Liver (tissue), 3 donors: ENCODE measurements around the gene JAKMIP2.
A peak's percentile ranks its signal among the peaks of the same experiment; 100 is the strongest.

Source experiments
- CTCF ChIP-seq: fragments of 150-350 bp; IDR thresholded peaks from 2 replicates; pipeline ENCODE4 v1.5.1; 2017; ENCODE audit warnings: improper control_type of control experiment, low read depth, low read length; ENCODE audit not compliant: missing input control
- EGR1 ChIP-seq, 2 donors: IDR thresholded peaks; 2 replicates each; pipeline ENCODE4 v1.6.1; 2016 to 2018; ENCODE audit warnings: antibody characterized with exemption in 2 of 2, low read depth in 2 of 2
- FOXA1 ChIP-seq: IDR thresholded peaks from 2 replicates; pipeline ENCODE4 v1.6.1; 2016; ENCODE audit warnings: antibody characterized with exemption
- JUND ChIP-seq, 2 donors: IDR thresholded peaks; 2 replicates each; pipeline ENCODE4 v1.6.1; 2016; ENCODE audit warnings: antibody characterized with exemption in 2 of 2
- MAX ChIP-seq: IDR thresholded peaks from 2 replicates; pipeline ENCODE4 v1.6.1; 2016; ENCODE audit warnings: antibody characterized with exemption
- RAD21 ChIP-seq, 2 donors: IDR thresholded peaks; 2 replicates each; pipeline ENCODE4 v1.6.1; 2016; ENCODE audit warnings: antibody characterized with exemption in 2 of 2, mild to moderate bottlenecking in 2 of 2
- REST ChIP-seq: IDR thresholded peaks from 2 replicates; pipeline ENCODE4 v1.6.1; 2016; ENCODE audit warnings: antibody characterized with exemption, mild to moderate bottlenecking
- RXRA ChIP-seq, 2 donors: IDR thresholded peaks; 2 replicates each; pipeline ENCODE4 v1.6.1; 2017 to 2018; ENCODE audit warnings: antibody characterized with exemption in 2 of 2, mild to moderate bottlenecking in 1 of 2
- TAF1 ChIP-seq: conservative IDR thresholded peaks from 2 replicates; pipeline ENCODE4 v1.6.1; 2016; ENCODE audit warnings: antibody characterized with exemption, mild to moderate bottlenecking
- ZBTB33 ChIP-seq: IDR thresholded peaks from 2 replicates; pipeline ENCODE4 v1.6.1; 2016; ENCODE audit warnings: antibody characterized with exemption
- donor health status: healthy.
- donor health status: healthy.

- no peak for TF ChIP-seq REST
- TF ChIP-seq RXRA (IDR thresholded peaks at IDR 0.05) = peak in 1 of 2 donors; percentile 11
- TF ChIP-seq CTCF = no peak
- no peak for TF ChIP-seq FOXA1
- no peak for TF ChIP-seq TAF1
- TF ChIP-seq RAD21 (IDR thresholded peaks at IDR 0.05) = no peak
- no peak for TF ChIP-seq ZBTB33
- TF ChIP-seq MAX = no peak
- TF ChIP-seq EGR1 (IDR thresholded peaks at IDR 0.05; ENCODE audit: low read depth in 2 of 2) = no peak
- TF ChIP-seq JUND (IDR thresholded peaks at IDR 0.05) = no peak
Observed at GRCh38 chr5:147818290-147818689, 35.8 kb upstream of the JAKMIP2 start.
